ENCODE data around the gene ACTL7B. TPM values are rescaled to one million over a fixed set of nuclear protein-coding genes. Genes with fewer than 3 reads are reported as not detected.
"Not testable (repeated sequence)": the region's sequence is repeated elsewhere in the genome, so short reads cannot be mapped to it uniquely, and the experiment has no call there.

The ACTL7B gene
- total RNA-seq, 1 donor from 2014 or later = not detected

GRCh38 chr9:108854641-108855528, 901 bp downstream of the ACTL7B start:
- no peak for TF ChIP-seq CTCF (conservative IDR thresholded peaks at IDR 0.05; ENCODE audit: low read depth, low read length)
- no peak for DNase-seq (ENCODE audit: low read depth)
- H3K4me3 ChIP-seq (ENCODE audit: low read depth, low read length) = no peak overlapping the region

- no peak for DNase-seq (ENCODE audit: low read depth)
- TF ChIP-seq CTCF (conservative IDR thresholded peaks at IDR 0.05; ENCODE audit: low read depth, low read length) = no peak
- H3K4me3 ChIP-seq (ENCODE audit: low read depth, low read length) = no peak overlapping the region
Observed at GRCh38 chr9:108854094-108854493, 1.7 kb downstream of the ACTL7B start.

- H3K4me3 ChIP-seq (ENCODE audit: low read depth, low read length) = no peak overlapping the region
- no peak for DNase-seq (ENCODE audit: low read depth)
- TF ChIP-seq CTCF (conservative IDR thresholded peaks at IDR 0.05; ENCODE audit: low read depth, low read length) = no peak
Observed at GRCh38 chr9:108852079-108852478, 3.7 kb downstream of the ACTL7B start.

GRCh38 chr9:108851138-108851537, 4.6 kb downstream of the ACTL7B start:
- no peak for DNase-seq (ENCODE audit: low read depth)
- no peak overlapping the region for H3K4me3 ChIP-seq (ENCODE audit: low read depth, low read length)
- no peak for TF ChIP-seq CTCF (conservative IDR thresholded peaks at IDR 0.05; ENCODE audit: low read depth, low read length)

GRCh38 chr9:108850293-108850897, 5.4 kb downstream of the ACTL7B start:
- TF ChIP-seq CTCF (conservative IDR thresholded peaks at IDR 0.05; ENCODE audit: low read depth, low read length) = peak; percentile 59
- DNase-seq (ENCODE audit: low read depth) = no peak
- H3K4me3 ChIP-seq (ENCODE audit: low read depth, low read length) = no peak overlapping the region

GRCh38 chr9:108848296-108848695, 7.5 kb downstream of the ACTL7B start:
- DNase-seq (ENCODE audit: low read depth); H3K4me3 ChIP-seq (ENCODE audit: low read depth, low read length): not testable (repeated sequence)

- no peak for DNase-seq (ENCODE audit: low read depth)
- no peak for TF ChIP-seq CTCF (conservative IDR thresholded peaks at IDR 0.05; ENCODE audit: low read depth, low read length)
- no peak overlapping the region for H3K4me3 ChIP-seq (ENCODE audit: low read depth, low read length)
Observed at GRCh38 chr9:108845947-108846346, 9.8 kb downstream of the ACTL7B start.

Measured in epithelial cell of proximal tubule (primary cell).